ENCODE data around the gene FBXL7. TPM values are rescaled to one million over a fixed set of nuclear protein-coding genes. Genes with fewer than 3 reads are reported as not detected.

FBXL7 gene
- total RNA-seq, 2 experiments from 2014 or later = not detected

DNA sequence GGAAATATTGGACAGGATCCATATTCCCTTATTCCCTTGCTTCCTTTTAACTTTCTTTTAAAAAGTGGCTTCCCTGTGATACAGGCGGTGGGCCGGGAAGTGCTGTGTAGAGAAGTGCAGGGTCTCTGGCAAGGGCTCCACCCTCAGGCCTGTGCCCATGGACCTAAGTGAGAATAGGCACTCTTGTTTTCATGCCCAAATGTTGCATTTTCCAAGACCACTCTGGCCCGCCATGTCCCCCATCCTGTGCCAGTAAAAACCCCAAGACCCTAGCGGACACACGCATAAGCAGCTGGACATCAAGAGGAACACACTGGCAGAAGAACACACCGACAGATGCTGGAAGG, 193.4 kb downstream of the FBXL7 start:
- no peaks in the 10 kb centered on the region for H3K9me3 ChIP-seq (ENCODE audit: low read length)
- H4K20me1 ChIP-seq (ENCODE audit: insufficient read depth, low read length) = no peaks in the 10 kb centered on the region
- H3K4me2 ChIP-seq (ENCODE audit: low read length) = no peak overlapping the region
- TF ChIP-seq, protein P1, sequence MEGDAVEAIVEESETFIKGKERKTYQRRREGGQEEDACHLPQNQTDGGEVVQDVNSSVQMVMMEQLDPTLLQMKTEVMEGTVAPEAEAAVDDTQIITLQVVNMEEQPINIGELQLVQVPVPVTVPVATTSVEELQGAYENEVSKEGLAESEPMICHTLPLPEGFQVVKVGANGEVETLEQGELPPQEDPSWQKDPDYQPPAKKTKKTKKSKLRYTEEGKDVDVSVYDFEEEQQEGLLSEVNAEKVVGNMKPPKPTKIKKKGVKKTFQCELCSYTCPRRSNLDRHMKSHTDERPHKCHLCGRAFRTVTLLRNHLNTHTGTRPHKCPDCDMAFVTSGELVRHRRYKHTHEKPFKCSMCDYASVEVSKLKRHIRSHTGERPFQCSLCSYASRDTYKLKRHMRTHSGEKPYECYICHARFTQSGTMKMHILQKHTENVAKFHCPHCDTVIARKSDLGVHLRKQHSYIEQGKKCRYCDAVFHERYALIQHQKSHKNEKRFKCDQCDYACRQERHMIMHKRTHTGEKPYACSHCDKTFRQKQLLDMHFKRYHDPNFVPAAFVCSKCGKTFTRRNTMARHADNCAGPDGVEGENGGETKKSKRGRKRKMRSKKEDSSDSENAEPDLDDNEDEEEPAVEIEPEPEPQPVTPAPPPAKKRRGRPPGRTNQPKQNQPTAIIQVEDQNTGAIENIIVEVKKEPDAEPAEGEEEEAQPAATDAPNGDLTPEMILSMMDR (conservative IDR thresholded peaks at IDR 0.05; ENCODE audit: low read length) = no peak
- no peak for TF ChIP-seq EZH2phosphoT487 (IDR thresholded peaks at IDR 0.05; ENCODE audit: borderline replicate concordance, low read depth, low read length)
- ChIA-PET CTCF (ENCODE audit: unreplicated experiment) (no interaction called here), POLR2A (interaction anchor here (0.6 kb wide), 1 partner anchor 68 kb away, joined by 3 read pairs; no protein-coding TSS in a partner anchor)
- no peaks in the 10 kb centered on the region for H3K4me1 ChIP-seq (ENCODE audit: insufficient read depth, low read length, poor library complexity, severe bottlenecking)
- no peaks in the 10 kb centered on the region for H3K9me2 ChIP-seq (ENCODE audit: insufficient read depth, low read length)
- no TSS peak for BruUV-seq (replicated peaks)
- intact Hi-C loops (cut with micrococcal nuclease; ENCODE audit: unreplicated experiment) = no loop called here
- no peaks in the 10 kb centered on the region for H3K79me2 ChIP-seq (ENCODE audit: insufficient read depth, low read depth, low read length)
- no peak overlapping the region for H3K4me3 ChIP-seq (ENCODE audit: low read depth, low read length, poor library complexity, severe bottlenecking)
- H3K27ac ChIP-seq (ENCODE audit: low read depth, low read length, poor library complexity, severe bottlenecking) = no peak overlapping the region
- H2AFZ ChIP-seq (ENCODE audit: low read length) = no peak overlapping the region
- no peak for DNase-seq (ENCODE audit: low spot score)
- no peaks in the 10 kb centered on the region for H3K36me3 ChIP-seq (ENCODE audit: insufficient read depth, low read length)

DNA sequence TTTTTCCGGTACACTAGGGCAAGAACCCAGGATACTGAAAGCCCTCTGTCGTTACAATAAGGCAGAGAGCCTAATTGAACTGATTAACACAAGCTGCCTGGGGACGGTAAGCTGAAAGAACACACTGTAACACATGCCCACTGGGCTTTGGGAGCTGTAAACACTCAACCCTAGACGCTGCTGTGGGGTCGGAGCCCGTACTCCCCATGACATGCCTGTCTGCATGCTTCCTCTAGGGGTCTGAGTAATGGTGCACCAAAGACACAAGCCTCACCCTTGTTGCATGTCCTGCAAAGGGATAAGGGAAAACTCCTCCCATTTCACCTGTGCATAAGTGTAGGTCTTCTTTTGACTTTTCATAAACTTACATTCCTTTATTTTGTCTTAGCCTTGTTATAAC, 194.0 kb downstream of the FBXL7 start:
- Histone ChIP-seq H3K4me2 (ENCODE audit: low read length) (no peak overlapping the region), H3K79me2 (ENCODE audit: insufficient read depth, low read depth, low read length) (no peaks in the 10 kb centered on the region), H3K4me3 (ENCODE audit: low read depth, low read length, poor library complexity, severe bottlenecking) (no peak overlapping the region), H3K4me1 (ENCODE audit: insufficient read depth, low read length, poor library complexity, severe bottlenecking) (no peaks in the 10 kb centered on the region), H3K9me3 (ENCODE audit: low read length) (no peaks in the 10 kb centered on the region), H3K36me3 (ENCODE audit: insufficient read depth, low read length) (no peaks in the 10 kb centered on the region), H2AFZ (ENCODE audit: low read length) (no peak overlapping the region), H3K9me2 (ENCODE audit: insufficient read depth, low read length) (no peaks in the 10 kb centered on the region), H3K27ac (ENCODE audit: low read depth, low read length, poor library complexity, severe bottlenecking) (no peak overlapping the region), H4K20me1 (ENCODE audit: insufficient read depth, low read length) (no peaks in the 10 kb centered on the region)
- intact Hi-C loops (cut with micrococcal nuclease; ENCODE audit: unreplicated experiment) = no loop called here
- no TSS peak for BruUV-seq (replicated peaks)
- no peak for TF ChIP-seq EZH2phosphoT487 (IDR thresholded peaks at IDR 0.05; ENCODE audit: borderline replicate concordance, low read depth, low read length)
- TF ChIP-seq, protein P1 (conservative IDR thresholded peaks at IDR 0.05; ENCODE audit: low read length) = no peak
- no peak for DNase-seq (ENCODE audit: low spot score)
- ChIA-PET CTCF (ENCODE audit: unreplicated experiment) (no interaction called here), POLR2A (interaction anchor here (0.6 kb wide), 1 partner anchor 68 kb away, joined by 3 read pairs; no protein-coding TSS in a partner anchor)

DNA sequence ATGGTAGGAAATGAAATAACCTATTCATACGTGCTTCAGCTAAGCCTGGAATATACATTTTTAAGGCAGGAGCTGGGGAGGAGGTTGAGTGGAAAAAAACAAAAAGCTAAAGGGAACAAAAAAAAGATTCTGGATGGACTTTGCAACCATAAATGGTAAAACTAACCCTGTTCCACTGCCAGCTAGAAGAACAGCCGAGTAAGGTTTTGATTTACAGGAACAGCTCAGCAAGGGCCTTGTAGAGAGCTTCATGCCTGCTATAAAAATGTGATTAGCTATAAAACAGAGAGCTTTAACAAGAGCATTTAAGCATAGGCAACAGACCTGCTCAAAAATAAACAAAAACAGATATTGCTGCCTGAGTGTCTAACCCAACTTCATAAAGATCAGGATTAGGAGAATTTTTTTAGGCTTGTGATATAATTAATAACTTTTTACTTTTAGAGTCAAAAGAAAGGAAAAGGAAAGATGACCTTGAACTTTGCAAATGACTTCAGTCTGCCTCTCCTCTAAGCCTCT, 194.8 kb downstream of the FBXL7 start:
- no peak overlapping the region for H2AFZ ChIP-seq (ENCODE audit: low read length)
- BruUV-seq (replicated peaks) = no TSS peak
- TF ChIP-seq, protein P1 (conservative IDR thresholded peaks at IDR 0.05; ENCODE audit: low read length) = no peak
- TF ChIP-seq EZH2phosphoT487 (IDR thresholded peaks at IDR 0.05; ENCODE audit: borderline replicate concordance, low read depth, low read length) = no peak
- no peaks in the 10 kb centered on the region for H3K9me2 ChIP-seq (ENCODE audit: insufficient read depth, low read length)
- H3K4me1 ChIP-seq (ENCODE audit: insufficient read depth, low read length, poor library complexity, severe bottlenecking) = no peaks in the 10 kb centered on the region
- no peaks in the 10 kb centered on the region for H3K9me3 ChIP-seq (ENCODE audit: low read length)
- no peak overlapping the region for H3K27ac ChIP-seq (ENCODE audit: low read depth, low read length, poor library complexity, severe bottlenecking)
- intact Hi-C loops (cut with micrococcal nuclease; ENCODE audit: unreplicated experiment) = no loop called here
- no peak overlapping the region for H3K4me3 ChIP-seq (ENCODE audit: low read depth, low read length, poor library complexity, severe bottlenecking)
- no peaks in the 10 kb centered on the region for H3K36me3 ChIP-seq (ENCODE audit: insufficient read depth, low read length)
- H3K4me2 ChIP-seq (ENCODE audit: low read length) = no peak overlapping the region
- no peaks in the 10 kb centered on the region for H3K79me2 ChIP-seq (ENCODE audit: insufficient read depth, low read depth, low read length)
- H4K20me1 ChIP-seq (ENCODE audit: insufficient read depth, low read length) = no peaks in the 10 kb centered on the region
- POLR2A ChIA-PET = no interaction called here
- no peak for DNase-seq (ENCODE audit: low spot score)
- CTCF ChIA-PET (ENCODE audit: unreplicated experiment) = no interaction called here
